NCI-H2196 (cell line): ENCODE data around the gene B3GALT6.
A peak's percentile ranks its signal among the peaks of the same experiment; 100 is the strongest.

ENCODE experiments used
- DNase-seq: peaks from one replicate; lab custom pipeline; 2025; ENCODE audit not compliant: unreplicated experiment; lab: John Stamatoyannopoulos, UW

Gene B3GALT6

DNA sequence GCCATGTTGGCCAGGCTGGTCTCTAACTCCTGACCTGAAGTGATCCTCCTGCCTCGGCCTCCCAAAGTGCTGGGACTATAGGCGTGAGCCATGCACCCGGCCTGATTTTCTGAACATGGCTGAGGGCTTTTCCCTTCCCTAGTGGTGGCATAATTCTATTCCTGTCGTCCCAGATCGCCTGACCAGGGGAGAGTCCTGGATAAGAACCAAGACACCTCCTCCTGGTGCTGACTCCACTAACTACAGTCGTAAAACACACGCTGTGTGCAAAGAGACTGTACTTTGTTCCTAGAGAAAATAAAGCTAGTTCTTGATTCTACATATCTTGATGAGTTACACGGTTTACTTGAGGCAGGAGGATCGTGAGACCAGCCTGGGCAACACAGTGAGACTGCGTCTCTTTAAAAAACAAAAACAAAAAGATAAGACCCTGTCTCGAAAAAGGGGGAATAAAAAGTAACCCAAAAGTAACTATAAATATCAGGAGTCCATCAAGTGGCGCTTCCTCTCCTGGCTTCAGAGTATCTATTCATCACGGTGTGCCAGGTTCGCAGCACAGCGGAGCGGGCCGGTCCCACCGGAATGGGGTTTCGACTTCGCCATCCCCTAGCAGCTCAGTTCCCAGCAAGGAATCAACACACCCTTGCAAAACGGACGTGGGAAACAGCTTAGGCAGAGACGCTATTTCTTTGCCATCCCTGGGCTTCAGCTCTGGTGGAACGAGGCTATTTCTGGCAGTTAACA, 1.2 kb upstream of the B3GALT6 start:
- DNase-seq, result peak; percentile 26

DNA sequence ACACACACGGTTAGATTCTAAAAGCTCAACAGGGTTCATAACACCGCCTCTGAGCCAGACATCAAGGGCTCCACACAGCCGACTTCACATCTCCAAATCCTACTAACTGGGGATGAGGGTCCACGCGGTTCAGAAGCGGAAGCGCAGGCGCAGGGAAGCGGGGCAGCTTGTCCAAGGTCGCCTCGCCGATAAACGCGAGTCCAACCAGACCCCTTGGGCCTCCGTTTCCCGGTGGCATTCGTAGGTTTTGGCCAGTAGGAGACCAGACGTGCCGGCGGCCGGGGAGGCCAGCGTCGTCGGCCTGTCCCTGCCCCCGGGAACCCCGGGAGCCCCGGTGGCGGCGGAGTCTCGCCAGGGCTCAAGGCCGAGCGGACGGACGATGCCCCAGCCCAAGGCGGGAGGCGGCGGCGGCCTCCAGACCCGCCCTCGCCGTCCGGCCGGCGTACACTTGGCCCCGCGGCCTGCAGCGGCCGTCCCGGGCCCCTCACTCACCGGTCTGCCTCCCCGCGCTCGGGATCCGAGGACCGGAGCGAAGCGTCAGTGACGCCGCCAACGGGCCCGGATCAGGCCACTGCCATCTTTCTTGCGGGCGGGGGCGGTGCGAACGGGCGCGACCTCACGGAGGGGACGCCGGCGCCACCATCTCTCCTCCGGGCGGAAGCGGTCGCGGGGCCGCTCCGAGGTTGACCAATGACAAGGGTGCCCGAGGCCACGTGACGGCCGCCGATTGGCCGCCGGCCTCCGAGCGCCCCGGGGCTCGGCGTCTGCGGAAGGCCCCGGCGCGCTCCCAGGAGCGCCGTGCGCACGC, 433 bp upstream of the B3GALT6 start, which contains the start of gene SDF4:
Gene SDF4 (minus strand): TSS at position 602 of the 808 bp plus-strand sequence. CDS start 3,229 bp downstream, outside the sequence.
- peak; percentile 97 for DNase-seq

DNA sequence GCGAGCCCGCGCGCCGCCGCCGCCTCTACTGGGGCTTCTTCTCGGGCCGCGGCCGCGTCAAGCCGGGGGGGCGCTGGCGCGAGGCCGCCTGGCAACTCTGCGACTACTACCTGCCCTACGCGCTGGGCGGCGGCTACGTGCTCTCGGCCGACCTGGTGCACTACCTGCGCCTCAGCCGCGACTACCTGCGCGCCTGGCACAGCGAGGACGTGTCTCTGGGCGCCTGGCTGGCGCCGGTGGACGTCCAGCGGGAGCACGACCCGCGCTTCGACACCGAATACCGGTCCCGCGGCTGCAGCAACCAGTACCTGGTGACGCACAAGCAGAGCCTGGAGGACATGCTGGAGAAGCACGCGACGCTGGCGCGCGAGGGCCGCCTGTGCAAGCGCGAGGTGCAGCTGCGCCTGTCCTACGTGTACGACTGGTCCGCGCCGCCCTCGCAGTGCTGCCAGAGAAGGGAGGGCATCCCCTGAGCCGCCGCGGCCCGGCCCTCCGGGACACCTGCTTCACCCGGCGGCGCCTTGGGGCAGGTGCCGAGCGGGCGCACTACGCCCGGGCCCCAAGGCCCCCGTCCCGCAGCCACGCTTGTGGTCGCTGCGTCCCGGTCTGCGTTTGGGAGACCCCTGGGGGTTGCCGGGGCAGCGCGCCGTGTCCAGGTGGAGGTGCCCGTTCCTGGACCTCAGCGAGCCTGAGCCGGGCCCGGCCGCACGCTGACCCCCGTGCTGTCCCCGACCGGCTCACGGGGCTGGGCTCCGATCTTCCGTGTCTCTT, 944 bp downstream of the B3GALT6 start:
- DNase-seq, result no peak

DNA sequence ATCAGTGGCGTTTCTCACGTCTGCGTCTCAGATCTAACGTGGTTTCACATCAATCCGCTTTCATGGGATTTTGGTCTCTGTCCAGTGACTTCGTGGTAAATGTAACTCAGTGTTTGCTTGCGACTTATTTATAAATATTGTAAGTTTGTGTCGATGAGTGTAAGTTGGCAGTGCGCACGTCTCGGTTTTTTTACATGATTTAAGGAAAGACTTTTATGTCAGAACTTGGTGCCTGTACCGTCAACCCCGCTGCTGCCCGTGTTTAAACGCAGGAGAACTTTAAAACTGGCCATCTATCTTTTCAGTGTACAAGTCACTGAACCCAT, 1.5 kb downstream of the B3GALT6 start:
- DNase-seq, result no peak

DNA sequence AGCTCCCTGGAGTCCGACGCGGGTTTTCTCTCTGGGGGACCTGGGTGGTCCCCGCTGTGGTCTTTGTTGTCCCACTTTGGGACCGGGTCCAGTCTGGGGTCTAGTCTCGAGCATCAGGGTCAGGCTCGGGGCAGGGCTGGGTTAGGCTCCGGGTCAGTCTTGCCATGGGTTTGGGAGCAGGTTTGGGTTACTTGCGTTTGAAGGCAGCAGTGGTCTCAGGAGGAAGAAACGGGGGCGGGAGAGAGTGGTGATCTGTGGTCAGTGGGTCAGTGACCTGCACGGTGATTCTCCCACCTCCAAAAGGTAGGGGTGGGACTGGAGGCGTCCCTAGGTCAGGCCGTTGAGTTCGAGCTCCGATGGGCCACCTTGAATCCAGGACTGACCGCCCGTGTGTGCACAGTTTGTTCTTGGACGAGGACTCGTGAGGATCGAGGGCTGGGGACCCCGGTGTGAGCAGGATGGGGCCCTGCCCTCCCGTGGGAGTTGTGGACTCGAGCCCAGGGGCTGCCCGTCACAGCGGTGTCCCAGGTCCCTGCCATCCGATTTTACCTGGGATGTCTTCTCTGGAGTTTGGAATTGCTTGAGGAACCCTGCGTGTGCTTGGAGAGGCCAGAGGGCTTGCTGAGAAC, 2.3 kb downstream of the B3GALT6 start:
- DNase-seq, result no peak

DNA sequence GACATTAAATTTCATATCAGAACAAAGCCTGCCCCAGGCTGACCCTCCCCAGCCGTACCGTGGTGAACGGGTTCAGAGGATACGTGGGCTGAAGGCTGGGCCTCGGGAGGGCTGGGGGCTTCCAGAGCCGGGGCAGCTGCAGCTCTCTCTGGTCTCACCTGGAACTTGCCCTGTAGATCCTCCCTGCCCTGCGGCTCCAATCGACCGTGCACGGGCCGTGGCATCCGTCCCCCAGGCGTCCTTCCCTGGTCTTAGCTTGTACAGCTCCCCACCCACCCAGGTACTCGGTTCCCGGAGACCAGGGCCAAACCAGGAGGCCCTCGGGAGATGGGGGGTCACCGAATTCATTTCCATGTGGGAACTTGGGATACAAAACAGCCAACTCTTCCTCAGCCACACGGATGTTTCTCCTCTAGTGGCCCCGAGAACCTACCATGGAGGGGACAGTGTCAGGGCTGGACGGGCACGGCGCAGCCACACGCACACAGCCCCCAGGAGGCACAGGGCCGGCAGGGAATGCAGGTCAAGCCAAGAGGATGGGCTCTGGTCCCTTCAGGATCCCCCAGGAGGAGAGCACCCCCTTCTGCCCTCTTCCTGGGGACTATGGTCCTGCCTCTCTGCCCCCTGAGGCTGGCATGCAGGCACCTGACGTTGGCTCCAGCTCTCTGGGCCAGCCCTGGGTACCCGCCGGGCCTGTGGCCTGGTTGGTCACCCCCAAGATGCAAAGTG, 3.1 kb downstream of the B3GALT6 start:
- no peak for DNase-seq

DNA sequence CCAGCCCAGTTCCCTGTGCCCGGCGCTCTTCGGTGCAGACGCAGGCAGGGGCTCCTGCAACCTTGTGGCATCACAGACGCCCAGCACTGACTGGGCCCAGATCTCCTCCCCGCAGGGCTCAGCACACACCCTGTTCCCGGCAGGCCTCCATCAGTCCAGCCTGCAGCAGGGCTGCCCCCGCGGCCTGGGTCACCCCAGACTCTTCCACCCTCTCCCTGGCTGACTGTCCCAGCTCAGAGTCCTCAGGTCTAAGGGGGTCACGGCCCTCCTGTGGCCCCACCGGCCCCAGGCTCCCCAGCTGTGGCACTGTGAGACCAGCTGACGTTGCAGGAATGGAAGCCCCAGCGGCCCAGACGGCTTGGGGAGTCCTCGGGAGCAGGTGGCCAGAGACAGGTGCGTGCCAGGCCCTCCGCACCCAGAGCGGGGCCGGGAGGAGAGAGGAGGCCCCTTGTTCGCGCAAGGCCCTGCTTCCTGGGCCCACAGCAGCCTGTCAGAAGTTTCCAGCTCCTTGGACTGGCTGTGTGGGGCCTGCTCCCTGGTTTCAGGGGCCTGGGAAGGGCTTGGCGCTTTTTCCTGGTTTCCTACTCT, 4.2 kb downstream of the B3GALT6 start:
- no peak for DNase-seq

DNA sequence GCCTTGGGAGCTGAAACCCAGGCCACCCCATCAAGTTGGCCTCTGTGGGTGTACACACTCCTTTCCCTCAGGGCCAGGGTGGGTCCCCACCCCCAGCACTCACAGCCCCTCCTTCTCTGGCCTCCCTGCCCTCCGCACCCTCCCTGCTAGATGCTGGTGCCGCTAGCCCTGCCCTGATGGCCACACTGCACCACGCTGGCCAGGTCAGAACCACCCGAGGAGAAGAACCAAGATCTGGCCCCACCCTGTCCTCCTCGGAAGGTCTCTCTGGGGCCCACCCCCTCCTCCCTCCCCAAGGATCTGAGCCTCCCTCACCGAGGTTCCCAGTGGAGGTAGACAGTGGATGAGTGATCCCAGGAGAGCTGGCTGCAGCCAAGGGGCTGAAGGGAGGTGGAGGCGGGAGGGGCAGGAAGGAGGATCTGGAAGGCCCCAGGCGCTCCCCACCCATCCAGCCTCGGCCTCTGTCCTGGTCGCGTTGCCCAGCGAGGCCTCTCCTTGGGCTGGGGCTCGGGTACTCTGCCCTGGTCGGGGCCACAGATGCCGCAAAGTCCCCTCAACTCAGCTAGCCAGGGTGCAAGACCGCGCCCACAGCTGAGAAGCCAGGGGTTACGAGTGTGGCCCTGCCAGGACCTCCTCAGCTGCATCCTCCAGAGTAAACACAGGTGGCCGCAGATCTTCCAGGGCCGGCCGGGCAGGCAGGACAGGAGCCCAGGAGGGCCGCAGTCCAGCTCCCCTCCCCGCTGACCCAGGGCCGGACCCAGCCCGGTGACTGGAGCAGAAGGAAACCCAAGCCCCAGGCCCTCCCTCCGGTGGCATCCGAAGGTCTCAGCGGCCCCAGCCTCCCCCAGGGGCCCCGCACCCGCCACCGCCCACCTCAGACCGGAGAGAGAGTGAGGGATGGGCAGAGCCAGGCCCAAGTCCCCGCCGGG, 5.2 kb downstream of the B3GALT6 start:
- DNase-seq, result no peak

DNA sequence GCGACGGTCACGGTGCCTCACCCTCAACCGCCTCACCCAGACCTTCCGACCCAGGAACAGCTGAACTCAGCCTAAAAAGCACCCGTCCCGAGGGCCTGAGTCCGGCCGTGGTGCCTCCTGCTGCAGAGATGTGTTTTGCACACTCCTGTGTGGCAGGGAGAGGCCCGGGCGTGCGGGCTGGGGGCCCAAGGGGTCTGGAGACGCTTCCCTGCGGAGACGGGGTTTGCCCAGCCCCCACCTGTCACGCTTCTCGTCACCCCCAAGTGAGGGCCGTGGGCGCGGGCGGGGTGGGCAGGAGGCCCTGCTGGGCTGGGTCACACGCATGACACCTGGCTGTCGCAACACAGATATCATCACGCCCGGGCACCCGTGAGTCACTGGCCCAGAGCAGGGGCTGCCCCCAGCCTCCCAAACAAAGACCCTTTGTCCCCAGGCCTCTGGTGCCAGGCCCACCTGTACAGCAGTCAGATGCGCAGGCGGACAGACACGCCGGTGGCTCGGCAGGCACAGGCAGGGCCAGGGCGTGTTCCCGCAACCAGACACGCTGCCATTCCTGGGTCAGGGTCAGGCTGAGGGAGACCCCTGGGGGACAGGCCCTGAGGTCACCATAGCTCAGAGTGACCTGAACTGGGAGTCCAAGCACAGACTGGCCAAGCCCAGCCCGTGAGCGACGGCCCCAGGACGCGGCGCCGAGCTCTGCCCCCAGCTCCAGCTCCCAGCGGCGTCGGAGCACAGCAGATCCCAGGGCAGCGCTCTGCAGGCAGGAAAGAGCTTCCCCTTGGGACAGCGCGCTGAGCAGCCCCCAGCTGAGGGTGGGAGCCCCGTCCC, 6.1 kb downstream of the B3GALT6 start:
- DNase-seq, result no peak

DNA sequence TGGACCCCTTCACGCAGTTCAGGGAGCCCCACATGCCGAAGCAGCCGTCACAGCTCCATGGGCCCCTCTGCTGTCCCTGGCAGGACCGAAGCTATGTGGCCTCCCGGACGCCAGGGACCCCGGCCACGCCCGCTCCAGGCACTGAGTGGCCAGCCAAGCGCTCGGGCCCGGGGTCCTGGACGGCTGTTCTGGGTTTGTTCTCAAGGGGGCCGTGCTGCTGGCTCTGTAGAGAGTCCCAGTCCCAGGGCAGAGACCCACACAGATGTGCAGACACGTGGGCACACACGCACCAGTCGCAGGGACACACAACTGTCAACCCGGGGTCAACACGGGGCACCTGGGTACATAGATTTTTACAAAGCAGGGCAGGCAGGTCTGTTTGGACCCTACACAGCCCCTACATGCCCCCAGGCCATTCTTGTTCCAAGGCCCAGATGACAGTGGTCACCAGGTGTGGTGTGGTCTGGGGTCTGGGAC, 6.7 kb downstream of the B3GALT6 start:
- no peak for DNase-seq

DNA sequence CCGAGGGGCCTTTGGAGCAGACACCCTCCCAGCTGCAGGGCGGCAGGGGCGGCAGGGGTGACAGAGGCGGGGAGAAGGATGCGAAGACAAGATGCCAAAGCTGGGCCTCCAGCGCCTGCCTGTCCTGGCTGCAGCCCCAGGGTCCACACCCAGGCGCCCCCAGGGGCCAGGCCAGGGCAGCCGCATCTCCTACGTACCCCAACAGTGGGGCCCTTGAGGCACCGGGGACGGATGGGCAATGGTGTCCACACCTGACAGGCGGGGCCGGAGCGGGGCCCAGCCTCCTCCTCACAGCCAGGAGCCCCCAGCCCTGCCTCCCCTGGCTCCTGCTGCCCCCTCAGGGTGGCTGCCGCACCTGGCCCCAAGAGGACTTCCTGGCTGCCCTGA, 7.2 kb downstream of the B3GALT6 start:
- no peak for DNase-seq

DNA sequence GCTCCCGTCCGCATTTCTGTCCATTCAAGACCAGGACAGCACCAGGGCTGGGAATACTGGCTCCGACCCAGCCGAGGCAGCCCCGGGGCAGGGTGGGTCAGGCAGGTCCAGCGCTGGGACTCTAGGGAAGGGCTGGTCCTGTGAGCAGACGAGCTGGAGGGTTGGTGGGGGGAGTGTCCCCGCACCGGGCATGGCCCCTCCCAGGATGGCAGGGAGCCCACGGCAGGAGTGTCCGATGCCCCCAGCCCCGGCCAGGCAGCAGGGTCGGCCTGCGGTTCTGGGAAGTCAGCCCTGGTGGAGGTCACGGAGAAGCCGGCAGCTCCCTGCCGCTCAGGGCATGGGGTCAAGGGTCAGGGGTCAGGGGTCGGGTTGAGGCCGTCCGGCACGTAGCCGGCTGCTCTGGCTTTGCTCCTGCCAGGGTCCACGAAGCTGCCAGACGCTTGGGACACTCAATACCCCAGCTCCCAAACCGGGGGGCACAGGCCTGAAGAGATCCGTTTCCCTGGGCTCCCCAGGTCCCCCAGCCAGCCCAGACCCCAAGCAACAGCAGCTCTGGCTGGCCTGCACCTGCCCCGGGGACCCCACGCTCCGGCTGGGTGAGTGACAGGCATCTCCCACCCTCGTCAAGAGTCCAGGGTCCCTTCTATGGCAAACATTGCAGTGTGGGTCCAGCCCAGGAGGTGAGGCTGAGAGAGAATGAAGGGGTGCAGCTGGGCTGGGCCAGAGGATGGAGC, 7.7 kb downstream of the B3GALT6 start:
- DNase-seq, result no peak

DNA sequence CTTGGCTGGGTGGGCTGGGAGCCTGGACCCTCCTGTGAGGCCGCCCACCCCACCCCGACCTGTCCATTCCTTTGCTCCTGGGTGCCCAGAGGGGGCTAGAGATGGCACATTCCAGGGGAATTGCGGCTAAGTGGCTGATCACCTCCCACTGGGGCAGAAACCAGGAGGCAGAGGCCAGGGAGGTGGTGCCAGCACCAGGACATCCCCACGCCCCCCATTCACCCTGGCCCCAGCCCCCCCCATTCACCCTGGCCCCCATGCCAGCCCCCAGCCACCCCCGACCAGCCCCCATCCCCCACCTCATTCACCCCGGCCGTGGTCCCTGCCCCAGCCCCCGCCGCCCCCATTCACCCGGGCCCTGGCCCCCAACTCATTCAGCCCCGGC, 8.3 kb downstream of the B3GALT6 start:
- no peak for DNase-seq

DNA sequence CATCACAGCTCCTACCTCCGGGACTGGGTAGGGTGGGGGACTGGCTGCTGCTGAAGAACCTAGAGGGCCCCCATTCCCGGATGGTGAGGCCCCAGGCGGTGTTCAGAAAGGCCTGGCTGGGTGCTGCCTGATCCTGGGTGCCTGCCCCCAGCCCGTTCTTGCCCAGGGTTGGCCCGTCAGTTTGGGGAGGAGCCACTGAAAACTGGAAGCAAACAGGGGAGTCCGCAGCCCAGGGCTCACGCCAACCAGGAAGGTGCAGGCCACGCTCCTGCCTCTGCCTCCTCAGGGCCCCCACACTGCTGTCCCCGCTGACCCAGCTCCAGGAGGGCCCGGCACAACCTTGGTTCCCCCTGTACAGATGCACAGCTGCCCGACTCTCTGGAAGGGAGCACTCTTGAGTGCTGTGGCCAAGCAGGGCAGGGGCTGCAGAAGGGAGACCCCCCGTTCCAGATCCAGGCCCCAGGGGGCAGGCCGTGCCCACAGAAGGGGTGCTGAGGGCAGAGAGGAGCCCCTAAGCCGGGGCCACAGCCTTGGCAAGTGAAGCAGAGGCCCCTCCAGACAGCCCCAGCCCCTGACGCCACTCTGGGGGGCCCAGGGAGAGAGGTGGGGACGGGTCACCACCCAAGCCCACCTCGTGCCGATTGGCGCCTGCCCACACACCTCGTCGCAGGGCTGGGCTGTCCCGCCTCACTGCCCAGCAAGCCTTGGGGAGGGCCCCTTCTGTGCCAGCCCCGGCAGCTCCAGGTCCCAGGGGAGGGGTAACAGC, 9.0 kb downstream of the B3GALT6 start:
- no peak for DNase-seq

DNA sequence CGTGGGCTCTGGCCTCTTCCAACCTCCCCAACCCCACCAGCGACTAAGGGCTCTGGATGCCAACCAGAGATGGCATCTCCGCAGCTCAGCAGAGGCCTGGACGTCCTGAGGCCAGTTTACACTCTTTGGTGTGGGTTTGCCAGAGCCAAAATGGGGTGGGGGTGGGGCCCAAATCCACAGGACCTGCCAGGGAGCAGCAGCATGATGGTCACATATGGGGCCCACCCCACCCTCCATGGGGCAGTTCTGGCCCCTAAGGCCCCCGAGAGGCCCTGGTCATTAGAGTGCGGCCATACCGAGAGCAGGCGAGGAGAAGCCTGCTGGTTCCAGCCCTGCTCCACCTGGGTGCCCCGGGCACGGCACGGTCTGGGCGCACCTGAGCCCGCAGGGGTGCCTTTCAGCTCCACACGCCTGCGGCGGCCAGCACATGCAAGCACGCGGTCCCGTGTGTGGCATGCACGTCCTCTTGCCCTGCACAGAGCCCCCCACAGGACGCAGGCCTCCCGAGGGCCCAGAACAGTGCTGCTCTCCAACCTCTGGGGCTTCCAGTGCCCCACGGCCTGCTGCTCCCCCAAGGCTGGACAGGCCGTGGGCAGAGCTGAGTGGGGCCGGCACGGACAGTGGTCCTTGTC, 9.7 kb downstream of the B3GALT6 start:
- DNase-seq, result no peak
